Left renal pelvis (tissue), 4 donors: ENCODE measurements around the gene MANEA. TPM values are rescaled to one million over a fixed set of nuclear protein-coding genes. Genes with fewer than 3 reads are reported as not detected.
"Not testable (repeated sequence)": the region's sequence is repeated elsewhere in the genome, so short reads cannot be mapped to it uniquely, and the experiment has no call there.

Source experiments
- DNase-seq, 4 donors: peaks; one replicate each; pipeline ENCODE4 v3.0.0-alpha.2; 2013; ENCODE audit warnings: low read depth in 4 of 4, low spot score in 3 of 4
- polyA plus RNA-seq, 4 donors: library from polyadenylated mRNA; unstranded; fragments of 120-200 nt; gene quantifications; one replicate each; pipeline ENCODE4 v1.2.1, GENCODE V29; 2013; ENCODE audit not compliant: insufficient read length in 4 of 4

Gene MANEA, protein sequence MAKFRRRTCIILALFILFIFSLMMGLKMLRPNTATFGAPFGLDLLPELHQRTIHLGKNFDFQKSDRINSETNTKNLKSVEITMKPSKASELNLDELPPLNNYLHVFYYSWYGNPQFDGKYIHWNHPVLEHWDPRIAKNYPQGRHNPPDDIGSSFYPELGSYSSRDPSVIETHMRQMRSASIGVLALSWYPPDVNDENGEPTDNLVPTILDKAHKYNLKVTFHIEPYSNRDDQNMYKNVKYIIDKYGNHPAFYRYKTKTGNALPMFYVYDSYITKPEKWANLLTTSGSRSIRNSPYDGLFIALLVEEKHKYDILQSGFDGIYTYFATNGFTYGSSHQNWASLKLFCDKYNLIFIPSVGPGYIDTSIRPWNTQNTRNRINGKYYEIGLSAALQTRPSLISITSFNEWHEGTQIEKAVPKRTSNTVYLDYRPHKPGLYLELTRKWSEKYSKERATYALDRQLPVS
- 10 to 100 TPM; 18.4 to 38.8 (median 26.6) TPM for polyA plus RNA-seq

DNA sequence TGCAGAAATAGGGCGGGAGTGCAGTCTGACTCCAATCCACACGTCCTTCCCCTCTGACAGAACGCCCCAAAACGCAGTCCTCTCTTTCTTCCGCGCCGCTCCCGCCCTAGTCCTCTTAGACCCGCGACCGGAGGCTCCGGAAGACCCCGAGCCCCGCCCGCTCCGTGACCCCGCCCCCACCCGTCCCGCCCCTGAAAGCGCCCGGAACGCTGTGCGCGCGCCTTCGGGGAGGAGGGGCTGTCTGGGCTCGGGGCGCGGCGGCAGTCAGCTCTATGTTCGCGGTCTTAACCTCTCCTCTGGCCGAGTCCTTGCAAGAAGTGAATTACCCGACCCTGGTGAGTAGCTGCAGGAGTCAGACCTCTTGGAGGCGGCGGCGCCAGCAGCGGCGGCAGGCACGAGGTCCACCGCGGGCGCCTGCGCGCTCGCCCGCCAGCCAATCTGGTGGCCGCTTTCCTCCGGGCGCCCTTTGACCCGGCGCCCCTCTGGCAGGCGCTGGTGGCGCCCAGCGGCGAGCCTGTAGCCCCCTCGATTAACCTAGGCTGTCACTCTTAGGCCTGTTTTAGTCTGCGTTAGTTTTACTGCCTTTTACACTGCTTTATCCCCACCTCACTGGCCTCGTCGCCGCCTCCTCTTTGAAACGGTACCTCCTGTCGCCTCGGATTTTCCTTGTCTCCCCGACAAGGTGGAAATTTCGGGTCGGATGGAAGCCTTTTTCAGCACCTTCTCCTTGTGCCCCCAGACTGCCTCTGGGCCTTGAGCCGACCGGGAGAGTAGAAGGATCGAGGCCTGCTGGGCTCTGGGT is at the start of gene MANEA:
Gene MANEA, plus strand, starts transcription at position 232 of the 802 bp plus-strand sequence. CDS start 8,905 bp downstream, outside the sequence.
- peak; percentile 66 to 76 (median 70) for DNase-seq

DNA sequence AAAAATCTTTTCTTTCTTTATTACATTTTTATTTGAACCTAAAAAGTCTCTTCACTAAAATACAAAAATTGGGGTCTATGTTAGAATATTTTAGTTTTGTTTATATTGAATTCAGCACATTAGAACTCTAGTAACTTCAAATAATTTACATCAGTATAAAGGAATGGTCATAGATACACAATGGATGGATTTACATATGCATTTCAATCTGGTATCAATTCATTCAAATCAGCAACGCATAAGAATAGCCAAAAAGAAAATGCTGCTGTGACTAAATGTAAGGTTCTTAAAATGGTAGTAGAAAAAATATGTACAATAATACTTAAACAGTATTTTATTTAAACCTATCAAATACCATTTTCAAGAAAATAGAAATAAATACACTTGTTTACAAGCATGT is 47.6 kb upstream of the MANEA start:
- no peak for DNase-seq

DNA sequence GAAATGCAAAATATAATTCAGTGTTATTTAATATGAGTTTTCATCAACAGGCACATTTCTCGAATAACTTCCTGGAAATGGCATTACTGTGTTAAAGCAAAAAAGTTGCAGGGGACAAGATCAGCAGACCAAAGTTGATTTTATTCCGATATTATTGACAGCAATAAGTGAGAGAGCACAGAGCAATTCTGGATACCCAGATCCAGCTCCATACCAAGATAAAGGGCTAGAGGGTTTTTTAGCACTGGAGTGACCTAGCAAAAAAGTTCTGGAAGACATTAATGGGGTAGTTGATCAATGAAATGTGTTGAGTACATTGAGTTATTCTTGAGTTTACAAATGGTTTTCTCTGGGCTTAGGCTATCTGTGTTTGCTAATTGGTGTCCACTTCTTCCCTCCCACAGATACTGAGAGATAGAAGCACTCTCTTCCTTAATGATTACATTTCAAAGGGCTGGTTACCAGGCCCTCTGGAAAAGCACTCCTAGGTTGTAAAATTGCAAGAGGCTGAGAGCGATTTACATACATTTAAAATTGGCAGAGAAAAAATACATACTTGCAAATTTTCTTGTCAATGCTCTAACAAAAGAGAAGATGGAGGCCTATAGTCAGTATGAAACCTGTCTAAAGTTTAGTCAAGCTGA is 47.0 kb upstream of the MANEA start:
- DNase-seq = no peak

DNA sequence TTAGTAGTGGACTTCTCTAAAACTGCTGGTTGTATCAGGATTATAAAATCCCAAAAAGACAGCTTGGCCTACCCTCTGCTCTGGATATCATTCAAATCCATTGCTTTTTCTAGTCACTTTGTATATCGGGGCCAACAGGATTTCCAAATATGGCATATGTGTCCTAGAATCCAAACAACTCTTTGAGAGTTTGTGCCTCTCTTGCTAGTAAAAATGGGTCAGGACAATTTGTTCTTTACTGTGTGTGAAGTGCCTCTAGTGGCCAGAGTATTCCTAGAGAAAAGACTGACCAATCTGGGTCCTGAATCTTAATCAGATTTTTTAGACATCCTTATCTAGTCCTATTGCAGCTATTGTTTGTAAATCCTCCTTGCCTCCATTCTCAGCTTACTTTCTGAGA is 33.5 kb upstream of the MANEA start:
- no peak for DNase-seq

DNA sequence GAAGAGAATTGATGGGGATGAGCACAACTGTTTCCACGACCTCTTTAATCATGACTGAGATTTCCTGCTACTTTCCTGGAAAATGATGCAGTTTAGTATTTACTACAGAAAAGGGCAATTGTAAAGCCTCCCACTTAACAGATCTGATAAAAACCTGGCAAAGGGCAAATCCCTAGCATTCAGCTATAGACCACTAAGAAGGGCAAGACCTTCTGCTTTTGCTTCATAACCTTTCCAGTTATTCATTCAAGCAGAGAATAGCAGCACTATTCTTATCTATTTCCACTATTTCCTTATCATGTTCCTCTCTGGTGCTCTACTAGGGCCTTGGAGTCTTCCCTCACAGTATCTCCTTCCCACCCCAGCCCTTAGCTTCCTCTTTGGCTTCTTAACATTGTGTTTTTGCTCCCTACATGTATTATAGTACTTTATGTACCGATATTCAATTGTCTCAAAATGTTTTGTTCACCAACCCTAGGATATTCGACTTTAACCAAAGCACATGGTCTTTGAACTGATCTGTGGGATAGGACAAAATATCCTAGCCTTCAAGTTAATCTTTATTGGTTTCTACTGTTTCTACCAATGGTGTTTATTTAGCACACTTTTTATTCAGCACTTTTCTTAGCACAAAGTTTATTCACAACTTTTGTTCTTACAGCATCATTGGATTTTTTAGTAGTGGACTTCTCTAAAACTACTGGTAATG is 32.7 kb upstream of the MANEA start:
- no peak for DNase-seq

DNA sequence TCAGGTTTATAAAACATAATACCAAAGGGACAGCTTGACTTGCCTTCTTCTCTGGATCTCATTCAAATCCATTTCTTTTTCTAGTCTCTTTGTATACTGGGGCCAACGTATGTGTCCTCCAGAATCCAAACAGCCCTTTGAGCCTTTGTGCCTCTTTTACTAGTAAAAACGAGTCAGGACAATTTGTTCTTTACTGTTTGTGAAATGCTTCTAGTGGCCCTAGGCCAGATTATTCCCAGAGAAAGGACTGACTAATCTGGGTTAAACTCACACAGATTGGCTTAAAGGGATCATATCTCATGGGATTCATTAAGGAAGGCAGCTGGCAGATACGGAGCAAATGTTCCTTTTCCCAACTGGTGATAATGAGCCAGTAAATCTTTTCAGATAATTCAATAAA is 32.1 kb upstream of the MANEA start:
- no peak for DNase-seq

DNA sequence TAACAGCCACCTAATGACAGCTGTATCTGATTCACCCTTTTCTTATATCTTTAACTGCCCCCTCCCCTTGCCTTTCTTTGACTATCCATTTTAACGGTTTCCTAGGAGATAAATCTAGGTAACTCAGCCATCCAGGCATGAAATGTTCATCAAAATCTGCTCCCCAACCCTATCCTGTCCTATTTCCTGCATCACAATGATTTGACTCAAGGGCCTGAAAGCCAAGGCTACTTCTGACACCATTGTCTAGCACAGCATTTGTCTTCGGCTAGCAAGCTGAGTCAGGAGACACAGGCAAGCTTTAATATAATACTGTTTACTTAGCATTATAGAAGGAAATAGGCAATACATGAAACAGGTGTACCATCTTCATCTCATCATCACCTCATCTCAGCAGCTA is 31.6 kb upstream of the MANEA start:
- DNase-seq = no peak

DNA sequence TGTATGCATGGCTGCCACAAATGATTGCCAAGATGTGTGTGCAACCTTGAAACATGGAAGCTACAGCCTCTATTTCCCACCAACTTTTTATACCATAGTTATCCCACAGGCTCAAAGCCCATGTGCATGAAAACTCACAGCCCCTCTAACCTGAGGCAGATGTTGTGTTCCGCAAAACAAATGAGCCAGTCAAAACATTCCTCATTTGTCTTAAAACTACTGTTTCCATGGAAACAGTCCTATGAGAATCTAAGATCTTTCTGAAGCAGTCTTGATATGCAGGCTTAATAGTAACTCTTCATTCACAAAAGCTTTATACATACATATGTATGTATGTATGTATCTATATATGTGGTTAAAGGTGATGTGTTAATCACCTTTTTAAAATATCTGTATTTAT is 31.2 kb upstream of the MANEA start:
- DNase-seq = no peak

DNA sequence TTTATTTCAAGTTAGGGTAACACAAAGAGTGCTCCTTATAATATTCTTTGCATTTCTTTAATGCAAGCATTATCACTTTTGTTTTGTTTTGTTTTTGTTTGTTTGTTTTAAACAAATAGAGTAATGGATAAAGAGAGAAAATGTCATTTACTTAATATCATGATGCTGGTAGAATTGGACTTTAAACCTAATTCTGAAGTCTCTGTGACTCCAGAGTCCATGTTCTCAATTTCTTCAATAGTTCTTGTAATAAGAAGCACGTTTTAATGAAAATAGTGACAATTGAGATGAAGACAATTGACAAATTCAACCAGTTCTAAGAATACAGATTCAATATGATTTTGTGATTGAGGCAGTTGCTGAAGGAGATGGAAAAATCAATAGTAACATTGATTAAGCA is 30.3 kb upstream of the MANEA start:
- no peak for DNase-seq

DNA sequence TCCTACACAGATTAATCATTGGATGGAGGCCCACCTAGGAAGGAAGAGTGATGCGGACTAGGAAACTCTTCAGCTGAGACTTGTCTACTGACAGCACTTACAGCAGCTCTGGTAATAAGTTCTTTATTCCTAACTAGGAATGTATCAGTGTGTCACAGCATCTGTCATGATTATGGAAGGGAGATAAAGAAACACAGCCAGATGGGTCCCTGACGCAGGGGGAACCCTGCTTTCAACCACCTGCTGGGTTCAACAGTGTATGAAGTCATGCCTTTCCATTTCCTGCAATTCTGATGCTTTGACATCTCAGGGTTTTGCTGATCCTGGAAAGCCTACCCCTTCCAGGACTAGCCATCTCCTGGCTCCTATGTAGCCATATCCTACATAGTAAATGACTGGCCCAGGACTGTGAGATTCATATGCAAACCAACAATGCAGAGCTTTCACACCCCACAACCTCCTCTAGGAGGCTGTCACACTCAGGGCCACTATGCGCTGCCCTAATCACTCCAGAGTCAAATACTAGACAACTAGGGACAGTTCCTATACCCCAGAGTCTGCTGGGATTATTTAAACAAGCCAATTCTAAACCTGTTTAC is 29.0 kb upstream of the MANEA start:
- DNase-seq = no peak

DNA sequence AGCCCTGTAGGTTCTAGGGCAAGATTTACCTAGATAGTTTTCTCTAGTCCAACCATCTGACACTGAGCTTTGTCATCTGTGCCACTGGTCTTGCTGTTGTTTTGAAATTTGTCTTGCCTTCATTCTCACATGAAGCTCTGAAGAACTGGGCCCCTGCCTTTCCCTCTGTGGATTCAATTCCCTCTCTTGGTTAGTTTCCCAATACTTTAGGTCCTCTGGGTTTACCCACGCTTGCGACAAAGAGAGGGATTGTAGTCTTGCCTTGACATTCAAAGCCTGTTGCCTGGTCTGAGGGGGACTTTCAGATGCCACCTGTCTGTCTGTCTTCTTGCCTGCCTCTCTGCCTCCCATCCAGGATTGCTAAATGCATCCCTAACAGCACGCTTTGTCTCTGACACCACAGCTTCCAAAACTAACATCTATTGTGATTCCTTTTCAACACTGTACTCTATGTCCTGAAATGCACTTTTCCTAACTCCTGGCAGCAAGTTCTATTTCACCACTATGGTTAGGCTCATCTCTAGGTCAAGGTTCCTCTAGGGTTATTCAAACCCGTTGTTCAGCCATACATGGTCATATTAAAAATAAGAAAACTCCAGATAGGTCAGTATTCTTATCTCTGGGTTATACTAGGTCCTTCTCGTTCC is 25.5 kb upstream of the MANEA start:
- DNase-seq = no peak

DNA sequence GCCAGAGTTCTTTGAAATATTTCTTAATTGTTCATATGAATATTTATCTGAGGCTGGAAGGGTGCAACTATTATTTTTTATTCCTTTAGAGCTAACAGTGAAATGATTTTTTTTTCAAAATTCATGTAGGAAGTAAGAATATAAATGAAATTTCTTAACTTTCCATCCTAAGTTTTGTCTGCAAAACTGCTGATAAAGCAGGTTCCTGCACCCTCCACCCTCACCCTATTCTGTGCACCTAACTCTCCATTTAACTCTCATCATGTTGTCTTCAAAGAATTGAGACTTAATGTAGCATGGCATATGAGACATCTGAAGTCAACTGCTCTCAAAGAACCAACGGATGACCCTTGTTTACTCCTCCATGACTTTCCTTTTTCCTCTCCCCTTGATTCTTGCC is 23.5 kb upstream of the MANEA start:
- no peak for DNase-seq

DNA sequence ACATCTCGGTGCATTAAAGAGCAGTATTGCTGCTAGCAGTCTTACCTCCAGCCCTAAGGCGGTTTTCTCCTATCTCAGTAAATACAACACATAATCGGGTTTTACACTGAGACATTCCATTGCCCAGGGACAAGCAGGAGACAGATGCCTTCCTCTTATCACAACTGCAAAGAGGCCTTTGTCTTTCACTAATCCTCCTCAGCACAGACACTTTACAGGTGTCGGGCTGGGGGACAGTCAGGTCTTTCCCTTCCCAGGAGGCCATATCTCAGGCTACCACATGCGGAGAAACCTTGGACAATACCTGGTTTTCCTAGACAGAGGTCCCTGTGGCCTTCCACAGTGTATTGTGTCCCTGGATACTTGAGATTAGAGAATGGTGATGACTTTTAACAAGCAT is 16.4 kb upstream of the MANEA start:
- not testable (repeated sequence) for DNase-seq

DNA sequence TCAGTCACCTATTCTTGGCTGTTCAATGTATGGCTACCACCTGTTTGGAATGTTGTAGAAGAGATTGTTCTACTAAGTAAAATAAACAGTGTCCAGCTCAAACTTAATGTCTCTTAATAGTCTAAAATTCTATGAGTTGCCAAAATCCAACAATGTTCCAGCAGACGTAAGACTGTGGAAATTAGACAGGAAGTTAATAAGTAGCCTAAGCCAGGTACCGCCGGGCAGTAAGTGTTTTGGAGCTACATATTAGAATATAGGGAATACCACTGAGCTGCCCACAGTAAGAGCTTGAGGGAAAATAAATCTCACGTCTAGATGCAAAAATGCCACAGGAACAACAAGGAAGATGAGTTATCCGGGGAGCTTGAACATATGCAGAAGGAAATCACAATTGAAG is 7.8 kb upstream of the MANEA start:
- no peak for DNase-seq

DNA sequence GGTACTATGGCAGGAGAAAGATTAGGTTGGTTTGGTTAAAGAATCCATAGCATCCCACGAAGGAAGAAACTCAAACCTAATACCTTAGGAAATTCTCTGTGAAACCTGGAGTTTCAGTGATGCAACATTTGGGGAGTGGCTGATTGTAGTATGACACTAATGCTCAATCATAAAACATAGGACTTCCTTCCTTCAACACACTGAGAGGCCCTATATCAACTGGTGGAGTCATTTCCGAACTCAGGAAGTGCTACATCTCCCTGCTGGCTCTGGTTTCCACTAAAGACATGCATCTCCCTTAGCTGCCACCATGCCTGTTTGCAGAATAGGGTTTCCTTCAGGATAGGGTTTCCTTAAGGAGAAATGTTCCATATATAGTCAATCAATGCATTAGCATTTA is 5.2 kb upstream of the MANEA start:
- no peak for DNase-seq

DNA sequence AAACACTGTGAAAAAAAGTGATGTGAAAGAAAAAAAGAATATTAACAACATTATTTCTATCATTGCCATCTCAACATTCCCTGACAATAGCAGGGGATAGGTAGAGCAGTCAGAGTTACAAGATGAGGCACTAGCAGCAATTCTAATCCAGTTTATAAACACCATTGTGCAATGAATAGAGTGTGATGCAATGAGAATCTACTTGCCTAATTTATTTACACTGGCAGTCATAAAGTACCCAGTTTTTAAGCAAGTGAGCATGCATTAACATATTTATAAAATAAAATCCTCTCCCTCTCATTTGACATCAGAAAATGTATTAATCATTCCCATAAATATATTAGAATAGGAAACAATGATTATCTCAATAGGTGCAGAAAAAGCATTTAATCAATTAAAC is 2.5 kb upstream of the MANEA start:
- DNase-seq = no peak

DNA sequence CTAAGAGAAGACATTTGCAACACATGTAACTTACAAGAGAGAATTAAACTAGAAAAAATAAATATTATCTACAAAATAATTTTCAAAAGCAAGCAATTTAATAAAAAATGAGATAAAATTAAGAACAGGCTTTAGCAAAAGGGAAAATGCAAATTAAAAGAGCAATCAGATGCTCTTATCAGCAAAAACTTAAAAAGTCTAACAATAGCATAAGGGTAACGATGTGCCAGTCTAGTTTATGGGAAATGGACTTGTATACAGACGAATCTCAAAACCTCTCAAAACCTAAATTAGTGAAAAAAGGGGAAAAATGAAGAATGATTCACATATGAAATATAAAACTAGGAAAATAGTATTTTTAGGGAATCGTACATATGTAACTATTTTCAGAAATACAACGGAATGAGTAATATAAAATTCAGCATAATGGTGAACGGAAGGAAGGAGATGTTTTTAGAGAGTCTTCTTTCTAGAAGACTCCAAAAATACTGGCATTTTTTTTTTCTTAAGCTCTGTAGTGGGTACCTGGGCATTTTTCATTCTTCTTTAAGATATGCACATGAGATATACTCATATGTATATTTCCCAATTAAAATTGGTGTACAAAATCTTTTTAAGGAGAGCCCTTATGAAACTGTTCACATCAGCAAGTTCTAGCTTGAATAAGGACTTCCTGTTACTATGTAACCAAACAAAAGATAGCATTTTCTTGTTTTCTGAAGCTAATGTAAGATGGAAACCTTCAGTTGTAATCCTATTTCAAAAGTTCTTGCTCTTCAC is 927 bp upstream of the MANEA start:
- DNase-seq = peak in 2 of 4 donors; percentile 26 to 39

DNA sequence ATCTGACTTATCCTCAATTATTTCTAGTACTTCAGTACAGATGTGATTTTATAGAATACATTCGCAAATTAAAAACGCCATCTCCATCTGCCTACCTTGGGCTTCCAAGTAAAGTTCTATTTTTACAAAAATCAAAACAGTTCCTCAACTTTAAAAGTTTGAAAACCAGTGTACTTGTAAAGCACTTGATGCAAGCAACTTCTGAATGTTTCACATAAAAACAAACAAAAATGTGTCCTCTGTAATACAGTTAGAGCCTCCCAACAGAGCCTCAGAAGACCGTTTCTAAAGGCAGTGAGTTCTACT is 384 bp upstream of the MANEA start:
- DNase-seq = no peak

DNA sequence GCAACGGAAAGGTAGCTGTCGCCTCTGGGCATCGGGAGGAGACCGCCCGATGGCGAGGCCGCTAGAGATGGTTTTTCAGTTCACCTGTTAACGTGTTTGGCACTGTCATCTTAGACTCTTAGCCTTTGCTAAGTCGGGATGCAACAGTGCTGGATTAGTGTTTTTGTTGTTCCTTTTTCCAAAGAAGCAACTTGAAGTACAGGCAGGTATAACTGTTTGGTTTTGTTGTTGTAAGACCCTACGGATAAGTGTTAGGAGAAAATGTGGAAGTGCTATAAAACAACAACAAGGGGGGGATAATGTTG is 723 bp downstream of the MANEA start:
- DNase-seq = no peak
